H9 (cell line): ENCODE results near the gene PPHLN1. TPM values are rescaled to one million over a fixed set of nuclear protein-coding genes. Genes with fewer than 3 reads are reported as not detected.

Source experiments
- DNase-seq: peaks from one replicate; pipeline ENCODE4 v3.0.0-alpha.2; 2017
- H2AFZ ChIP-seq: one replicate; pipeline ENCODE4 v1.6.1; 2013; ENCODE audit warnings: mild to moderate bottlenecking, low read length, control low read depth, moderate library complexity
- H2AK5ac ChIP-seq: 2 replicates; pipeline ENCODE4 v1.6.1; 2013; ENCODE audit warnings: low read length, control low read depth, mixed read lengths; ENCODE audit not compliant: insufficient read length
- H2BK120ac ChIP-seq: one replicate; pipeline ENCODE4 v1.6.1; 2013; ENCODE audit warnings: low read depth, mild to moderate bottlenecking, low read length, control low read depth, inconsistent platforms; ENCODE audit not compliant: poor library complexity, severe bottlenecking
- H2BK12ac ChIP-seq: 2 replicates; pipeline ENCODE4 v1.6.1; 2013; ENCODE audit warnings: low read length, control low read depth, mixed read lengths, low read depth; ENCODE audit not compliant: insufficient read length
- H2BK15ac ChIP-seq: 2 replicates; pipeline ENCODE4 v1.6.1; 2013; ENCODE audit warnings: low read depth, low read length, control low read depth
- H2BK20ac ChIP-seq: one replicate; pipeline ENCODE4 v1.6.1; 2013; ENCODE audit warnings: low read depth, mild to moderate bottlenecking, low read length, control low read depth, inconsistent platforms; ENCODE audit not compliant: poor library complexity, severe bottlenecking
- H2BK5ac ChIP-seq: 2 replicates; pipeline ENCODE4 v1.6.1; 2013; ENCODE audit warnings: low read length, control low read depth, mixed read lengths; ENCODE audit not compliant: insufficient read length
- H3K14ac ChIP-seq: 2 replicates; pipeline ENCODE4 v1.6.1; 2013; ENCODE audit warnings: low read length, control low read depth; ENCODE audit not compliant: insufficient read depth
- H3K18ac ChIP-seq: 2 replicates; pipeline ENCODE4 v1.6.1; 2013; ENCODE audit warnings: low read depth, mild to moderate bottlenecking, mixed read lengths, low read length, control low read depth; ENCODE audit not compliant: insufficient read length
- H3K23ac ChIP-seq: 2 replicates; pipeline ENCODE4 v1.6.1; 2013; ENCODE audit warnings: low read length, control low read depth, mixed read lengths, low read depth; ENCODE audit not compliant: insufficient read length
- H3K23me2 ChIP-seq: 2 replicates; pipeline ENCODE4 v1.6.1; 2013; ENCODE audit warnings: low read depth, mild to moderate bottlenecking, mixed read lengths, low read length, control low read depth; ENCODE audit not compliant: insufficient read length, poor library complexity, severe bottlenecking
- H3K27ac ChIP-seq: 2 replicates; pipeline ENCODE4 v1.5.1; 2013; ENCODE audit warnings: low read length, control low read depth, mixed read lengths, low read depth; ENCODE audit not compliant: insufficient read length
- H3K27me3 ChIP-seq: 2 replicates; pipeline ENCODE4 v1.6.1; 2013; ENCODE audit warnings: low read length, control low read depth, inconsistent platforms; ENCODE audit not compliant: insufficient read depth
- H3K4ac ChIP-seq: 2 replicates; pipeline ENCODE4 v1.6.1; 2013; ENCODE audit warnings: low read depth, mild to moderate bottlenecking, control low read depth, inconsistent platforms, low read length, moderate library complexity
- H3K4me1 ChIP-seq: 2 replicates; pipeline ENCODE4 v1.6.1; 2013; ENCODE audit warnings: low read length, control low read depth, inconsistent platforms; ENCODE audit not compliant: insufficient read depth
- H3K4me2 ChIP-seq: 2 replicates; pipeline ENCODE4 v1.6.1; 2013; ENCODE audit warnings: low read length, control low read depth, mixed read lengths; ENCODE audit not compliant: insufficient read length, insufficient read depth
- H3K56ac ChIP-seq: 2 replicates; pipeline ENCODE4 v1.6.1; 2013; ENCODE audit warnings: low read depth, mild to moderate bottlenecking, mixed read lengths, low read length, control low read depth; ENCODE audit not compliant: insufficient read length
- H3K79me1 ChIP-seq: 2 replicates; pipeline ENCODE4 v1.6.1; 2013; ENCODE audit warnings: low read depth, mild to moderate bottlenecking, moderate library complexity, low read length, control low read depth, inconsistent platforms; ENCODE audit not compliant: insufficient read depth, poor library complexity, severe bottlenecking
- H3K79me2 ChIP-seq: 2 replicates; pipeline ENCODE4 v1.6.1; 2013; ENCODE audit warnings: low read length, control low read depth, inconsistent platforms; ENCODE audit not compliant: insufficient read depth
- H3K9ac ChIP-seq: 2 replicates; pipeline ENCODE4 v1.6.1; 2013; ENCODE audit warnings: low read length, control low read depth, mixed read lengths; ENCODE audit not compliant: insufficient read length; ENCODE audit errors: extremely low read depth
- H3K9me3 ChIP-seq: one replicate; pipeline ENCODE4 v1.6.1; 2013; ENCODE audit warnings: low read depth, low read length, inconsistent platforms; ENCODE audit not compliant: control insufficient read depth
- H3T11ph ChIP-seq: one replicate; pipeline ENCODE4 v1.6.1; 2013; ENCODE audit warnings: mild to moderate bottlenecking, low read length, control low read depth, inconsistent platforms
- H4K20me1 ChIP-seq: one replicate; pipeline ENCODE4 v1.6.1; 2013; ENCODE audit not compliant: control insufficient read depth, insufficient read length, insufficient read depth
- H4K5ac ChIP-seq: 2 replicates; pipeline ENCODE4 v1.6.1; 2013; ENCODE audit warnings: low read depth, mild to moderate bottlenecking, mixed read lengths, low read length, control low read depth; ENCODE audit not compliant: insufficient read length
- H4K8ac ChIP-seq: replicated peaks from 2 replicates; pipeline ENCODE4 v1.6.1; 2013; ENCODE audit warnings: low read length, control low read depth, mixed read lengths, low read depth; ENCODE audit not compliant: insufficient read length
- H4K91ac ChIP-seq: 2 replicates; pipeline ENCODE4 v1.6.1; 2013; ENCODE audit warnings: low read depth, mild to moderate bottlenecking, moderate library complexity, mixed read lengths, low read length, control low read depth; ENCODE audit not compliant: insufficient read length
- H3K27ac Mint-ChIP-seq, 3 experiments: 2 replicates in 2 of 3; 3 replicates in 1 of 3; pipeline ENCODE4 v1.8.0; 2020 to 2021; ENCODE audit warnings: mixed read lengths in 3 of 3, mild to moderate bottlenecking in 1 of 3, moderate library complexity in 1 of 3
- H3K27me3 Mint-ChIP-seq: 2 replicates; pipeline ENCODE4 v1.8.0; 2021; ENCODE audit warnings: low read depth, mild to moderate bottlenecking, moderate library complexity, mixed read lengths
- H3K36me3 Mint-ChIP-seq, 3 experiments: 2 replicates in 2 of 3; 3 replicates in 1 of 3; pipeline ENCODE4 v1.8.0; 2020 to 2021; ENCODE audit warnings: low read depth in 3 of 3, mixed read lengths in 3 of 3; ENCODE audit not compliant: insufficient read depth in 1 of 3
- H3K4me1 Mint-ChIP-seq, 2 experiments: 2 replicates each; pipeline ENCODE4 v1.8.0; 2020; ENCODE audit warnings: mixed read lengths in 2 of 2
- H3K4me3 Mint-ChIP-seq, 2 experiments: 2 replicates in 1 of 2; 3 replicates in 1 of 2; pipeline ENCODE4 v1.8.0; 2020 to 2021; ENCODE audit warnings: mild to moderate bottlenecking in 2 of 2, mixed read lengths in 2 of 2, moderate library complexity in 1 of 2
- H3K9me3 Mint-ChIP-seq, 2 experiments: 2 replicates in 1 of 2; 3 replicates in 1 of 2; pipeline ENCODE4 v1.8.0; 2020; ENCODE audit warnings: mild to moderate bottlenecking in 2 of 2, mixed read lengths in 2 of 2, moderate library complexity in 1 of 2
- WGBS: extraction: QIAGEN DNeasy Blood & Tissue Kit; methylation state at CpG from one replicate; pipeline ENCODE4 v1.1.7; 2013; ENCODE audit warnings: missing lambda C conversion rate, low lambda C conversion rate, mixed read lengths; ENCODE audit not compliant: insufficient read length; ENCODE audit errors: extremely low coverage; 5-methylcytosine and 5-hydroxymethylcytosine counted together
- total RNA-seq: library from RNA; stranded (reverse); gene quantifications from 2 replicates; pipeline ENCODE4 v1.2.1, GENCODE V29; 2021
- TF ChIP-seq, protein P1 (sequence below): fragments of 200-600 bp; sonication (generic); conservative IDR thresholded peaks from 3 replicates; pipeline ENCODE4 v1.8.0; 2021; ENCODE audit warnings: antibody characterized with exemption, mild to moderate bottlenecking

Gene PPHLN1
- total RNA-seq, 1 experiment from 2014 or later, result 66.2 TPM

DNA sequence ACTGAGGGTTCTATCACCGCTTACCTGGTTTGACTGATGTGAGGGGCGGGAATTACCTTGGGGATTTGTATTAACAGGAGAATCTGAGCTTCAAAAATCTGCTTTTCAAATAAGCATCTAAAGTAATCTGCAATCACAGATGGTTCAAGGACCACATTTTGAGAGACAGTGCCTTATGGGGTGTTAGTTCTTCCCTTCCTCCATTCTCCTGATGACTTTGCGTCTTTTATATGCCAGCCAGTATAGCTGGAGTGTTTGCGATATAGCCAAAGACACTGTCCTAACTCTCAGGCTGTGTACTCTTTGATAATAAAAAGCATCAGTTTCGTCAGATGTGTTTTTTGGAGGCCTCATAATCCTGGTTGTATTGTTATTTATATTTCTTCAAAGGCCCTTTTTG lies 39.5 kb downstream of the PPHLN1 start:
- Histone ChIP-seq H2BK5ac (no peak overlapping the region), H3T11ph (no peak overlapping the region), H3K4me2 (no peak overlapping the region), H2BK20ac (no peak overlapping the region), H3K14ac (no peak overlapping the region), H4K20me1 (no peaks in the 10 kb centered on the region), H3K79me1 (no peaks in the 10 kb centered on the region), H3K23ac (no peak overlapping the region), H3K9me3 (no peaks in the 10 kb centered on the region), H3K18ac (no peak overlapping the region), H2AFZ (no peak overlapping the region), H3K79me2 (peaks cover 2% of the 10 kb centered on the region; the same call in 1 of the 2 replicates), H2BK12ac (no peak overlapping the region), H2AK5ac (no peak overlapping the region), H3K4ac (no peak overlapping the region), H3K23me2 (no peaks in the 10 kb centered on the region), H3K56ac (no peak overlapping the region), H3K27me3 (no peaks in the 10 kb centered on the region), H4K8ac (no peak overlapping the region), H4K5ac (no peak overlapping the region), H3K9ac (no peak overlapping the region), H2BK120ac (no peak overlapping the region), H3K4me1 (peaks cover 3% of the 10 kb centered on the region), H2BK15ac (no peak overlapping the region), H3K27ac (no peak overlapping the region), H4K91ac (no peak overlapping the region)
- peaks cover 3 to 6% (median 3%) of the 10 kb centered on the region in 3 experiments; a peak in 6 of 7 replicates for H3K36me3 Mint-ChIP-seq
- TF ChIP-seq, protein P1, sequence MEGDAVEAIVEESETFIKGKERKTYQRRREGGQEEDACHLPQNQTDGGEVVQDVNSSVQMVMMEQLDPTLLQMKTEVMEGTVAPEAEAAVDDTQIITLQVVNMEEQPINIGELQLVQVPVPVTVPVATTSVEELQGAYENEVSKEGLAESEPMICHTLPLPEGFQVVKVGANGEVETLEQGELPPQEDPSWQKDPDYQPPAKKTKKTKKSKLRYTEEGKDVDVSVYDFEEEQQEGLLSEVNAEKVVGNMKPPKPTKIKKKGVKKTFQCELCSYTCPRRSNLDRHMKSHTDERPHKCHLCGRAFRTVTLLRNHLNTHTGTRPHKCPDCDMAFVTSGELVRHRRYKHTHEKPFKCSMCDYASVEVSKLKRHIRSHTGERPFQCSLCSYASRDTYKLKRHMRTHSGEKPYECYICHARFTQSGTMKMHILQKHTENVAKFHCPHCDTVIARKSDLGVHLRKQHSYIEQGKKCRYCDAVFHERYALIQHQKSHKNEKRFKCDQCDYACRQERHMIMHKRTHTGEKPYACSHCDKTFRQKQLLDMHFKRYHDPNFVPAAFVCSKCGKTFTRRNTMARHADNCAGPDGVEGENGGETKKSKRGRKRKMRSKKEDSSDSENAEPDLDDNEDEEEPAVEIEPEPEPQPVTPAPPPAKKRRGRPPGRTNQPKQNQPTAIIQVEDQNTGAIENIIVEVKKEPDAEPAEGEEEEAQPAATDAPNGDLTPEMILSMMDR, result no peak
- no peak overlapping the region for H3K4me3 Mint-ChIP-seq
- H3K4me1 Mint-ChIP-seq, result peaks cover 37 to 39% of the 10 kb centered on the region in 2 experiments
- no peak overlapping the region for H3K27ac Mint-ChIP-seq
- WGBS, result no CpG with 5 or more reads among the region's 5 CpGs
- no peak for DNase-seq
- H3K9me3 Mint-ChIP-seq, result no peaks in the 10 kb centered on the region
- H3K27me3 Mint-ChIP-seq, result no peaks in the 10 kb centered on the region
